Measurements from ENCODE around the gene ARHGAP10. TPM values are rescaled to one million over a fixed set of nuclear protein-coding genes. Genes with fewer than 3 reads are reported as not detected.

ARHGAP10 gene
- total RNA-seq, 1 donor from 2014 or later = 4.8 TPM

DNA sequence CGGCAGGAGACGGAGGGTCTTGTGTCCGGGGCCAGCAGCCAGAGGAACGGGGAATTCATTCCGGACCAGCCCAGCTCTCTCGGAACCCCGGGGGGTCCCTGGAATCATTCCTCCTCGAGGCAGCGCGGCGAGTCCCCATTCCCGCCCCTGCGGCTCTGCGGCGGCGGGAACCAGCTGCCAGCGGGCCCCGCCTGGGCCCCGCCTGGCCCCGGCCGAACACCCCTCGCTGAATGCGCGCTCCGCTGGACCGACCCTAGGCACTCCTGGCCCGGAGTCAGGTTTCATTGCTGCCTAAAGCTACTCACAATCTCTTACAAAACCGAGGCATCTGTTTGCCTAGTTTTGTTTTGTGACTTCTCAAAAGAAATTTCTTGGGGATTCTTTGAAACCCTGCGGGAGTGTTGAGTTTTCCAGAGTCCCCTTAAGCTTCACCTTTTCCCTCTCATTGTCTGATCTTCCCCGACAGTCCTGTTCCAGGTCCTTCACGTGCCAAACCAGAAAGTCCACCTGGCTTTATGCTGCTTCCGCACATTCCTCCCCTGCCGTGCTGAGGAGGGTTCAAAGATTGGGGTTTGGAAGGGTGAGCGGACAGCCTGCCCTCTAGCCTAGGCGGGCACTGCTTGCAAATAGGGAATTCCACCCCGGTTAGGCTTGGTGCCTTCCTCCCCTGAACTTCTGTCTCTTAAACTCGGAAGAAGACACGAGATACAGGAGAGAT, 789 bp downstream of the ARHGAP10 start:
- peak; percentile 39 to 45 for DNase-seq (ENCODE audit: low read depth in 2 of 2)

DNA sequence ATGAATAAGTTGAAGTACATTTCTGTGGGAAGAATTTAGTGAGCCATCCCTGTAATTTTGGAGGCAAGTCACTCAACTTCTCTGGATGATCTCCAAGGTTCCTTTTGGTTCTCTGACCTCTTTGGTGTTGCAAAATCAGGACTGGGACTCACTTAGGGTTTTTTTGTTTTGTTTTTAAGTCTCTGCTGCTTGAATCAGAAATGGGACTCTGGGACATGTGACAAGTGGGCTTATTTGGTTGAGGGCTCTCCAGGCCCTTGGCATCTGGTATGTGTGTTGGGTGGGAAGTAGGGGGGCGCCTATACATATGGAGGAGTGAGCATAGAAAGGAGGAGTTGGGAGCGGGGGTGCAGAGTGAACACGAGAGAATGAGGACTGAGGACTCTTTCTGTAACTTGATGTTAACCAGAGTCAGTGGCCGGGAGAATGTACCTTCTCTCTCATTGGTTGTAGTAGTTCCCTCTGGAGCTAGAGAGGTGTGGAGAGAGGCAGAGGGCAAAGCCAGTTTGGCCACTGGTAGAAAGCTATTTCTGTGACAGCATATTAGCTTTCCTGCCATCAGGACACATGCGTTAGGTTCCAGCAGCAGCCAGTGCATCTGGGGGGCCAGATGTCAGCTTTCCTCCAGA, 1.9 kb downstream of the ARHGAP10 start:
- peak in 1 of 2 donors; percentile 17 for DNase-seq (ENCODE audit: low read depth in 2 of 2)

DNA sequence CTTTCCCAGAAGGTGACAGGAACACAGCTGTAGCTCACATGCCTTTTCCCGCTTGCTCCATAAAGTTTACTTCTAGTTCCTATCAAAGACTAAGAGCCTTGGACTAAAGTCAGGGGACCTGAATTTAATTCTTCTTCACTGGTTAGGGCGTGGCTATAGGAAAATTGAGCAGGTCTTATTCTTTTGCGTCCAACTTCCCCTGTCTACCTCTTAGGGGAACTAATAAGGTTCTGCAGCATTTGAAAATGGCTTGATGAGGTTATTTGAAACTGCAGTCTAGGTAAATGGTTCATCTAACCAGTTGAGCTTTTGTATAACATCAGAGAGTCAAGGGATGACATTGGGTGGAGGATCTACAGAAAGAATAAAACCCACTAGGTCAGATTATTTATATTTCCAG, 2.6 kb downstream of the ARHGAP10 start:
- no peak for DNase-seq (ENCODE audit: low read depth in 2 of 2)

DNA sequence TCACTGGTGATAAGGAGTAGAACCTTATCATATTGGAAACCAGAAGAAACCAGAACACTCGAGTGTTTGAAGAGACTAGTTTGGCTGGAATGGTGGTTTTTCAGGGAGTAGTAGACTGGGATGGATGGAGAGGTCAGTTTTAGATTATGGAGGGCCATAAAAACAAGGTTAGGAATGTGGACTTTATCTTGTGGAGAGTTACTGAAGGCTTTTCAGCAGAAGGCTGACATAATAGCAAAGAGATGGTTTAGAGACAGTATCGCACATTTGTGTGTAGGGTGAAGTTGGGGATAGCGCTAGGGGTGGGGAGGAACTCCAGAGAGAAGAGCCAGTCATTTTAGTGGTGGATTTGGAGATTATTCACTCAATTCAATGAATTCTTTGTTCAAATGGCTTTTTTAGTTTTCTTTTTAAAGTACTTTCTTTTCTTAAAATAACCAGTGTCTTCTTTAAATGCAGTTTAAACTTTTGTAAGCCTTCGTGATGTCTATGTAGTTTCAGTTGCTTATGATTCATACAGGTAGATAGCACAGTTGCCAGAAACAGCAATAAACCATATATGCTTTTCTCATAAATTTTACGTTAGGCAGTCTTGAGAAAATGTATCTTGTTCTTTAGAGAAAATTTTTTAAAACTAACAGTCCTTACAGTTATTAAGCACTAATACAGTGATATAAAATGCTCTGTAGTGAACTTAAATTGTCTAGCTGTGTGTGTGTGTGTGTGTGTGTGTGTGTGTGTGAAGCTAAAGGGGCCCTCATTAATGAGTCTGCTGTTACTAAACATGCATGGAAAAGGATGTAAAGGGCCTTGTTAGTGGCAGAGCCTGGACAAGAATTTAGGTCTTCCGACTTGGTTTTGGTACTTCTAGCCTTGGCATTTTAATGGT, 3.8 kb downstream of the ARHGAP10 start:
- DNase-seq (ENCODE audit: low read depth in 2 of 2) = no peak

DNA sequence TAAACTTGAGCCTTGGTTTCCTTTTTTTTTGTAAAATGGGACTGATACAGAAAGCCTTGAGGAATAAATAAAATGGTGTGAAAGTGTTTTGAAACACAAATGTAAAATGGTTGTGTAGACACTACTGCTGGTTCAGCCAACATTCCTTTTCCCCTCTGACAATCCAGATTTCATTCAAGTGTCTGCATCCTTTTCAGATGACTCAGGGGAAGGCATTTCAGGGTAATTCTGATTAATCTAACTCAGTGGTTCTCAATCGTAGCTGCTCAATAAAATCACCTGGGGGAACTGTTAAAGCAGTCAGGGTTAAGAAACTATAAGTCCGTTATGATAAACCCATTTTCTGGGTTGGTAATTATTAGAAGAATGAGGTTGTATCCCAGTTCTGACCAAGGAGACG, 4.6 kb downstream of the ARHGAP10 start:
- peak; percentile 30 to 79 for DNase-seq (ENCODE audit: low read depth in 2 of 2)

DNA sequence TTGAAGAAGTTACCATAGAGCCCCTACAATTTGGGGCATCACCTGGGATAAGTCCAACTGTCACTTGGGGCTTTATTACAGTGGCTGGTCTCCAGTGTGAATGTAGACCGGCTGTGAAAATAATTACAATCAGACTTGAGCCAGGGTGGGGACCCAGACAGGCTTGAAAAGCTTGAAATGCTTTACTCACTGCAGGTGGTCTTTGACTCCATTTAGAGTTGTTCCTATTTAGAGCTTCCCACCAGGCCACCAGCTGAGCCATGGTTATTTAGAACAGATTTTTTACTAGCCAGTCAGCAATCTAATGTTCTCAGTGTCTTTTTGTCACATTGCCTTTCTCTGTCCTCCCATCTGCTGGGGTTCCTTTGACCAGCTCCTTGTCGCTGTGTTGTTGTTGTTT, 5.7 kb downstream of the ARHGAP10 start:
- DNase-seq (ENCODE audit: low read depth in 2 of 2) = no peak

DNA sequence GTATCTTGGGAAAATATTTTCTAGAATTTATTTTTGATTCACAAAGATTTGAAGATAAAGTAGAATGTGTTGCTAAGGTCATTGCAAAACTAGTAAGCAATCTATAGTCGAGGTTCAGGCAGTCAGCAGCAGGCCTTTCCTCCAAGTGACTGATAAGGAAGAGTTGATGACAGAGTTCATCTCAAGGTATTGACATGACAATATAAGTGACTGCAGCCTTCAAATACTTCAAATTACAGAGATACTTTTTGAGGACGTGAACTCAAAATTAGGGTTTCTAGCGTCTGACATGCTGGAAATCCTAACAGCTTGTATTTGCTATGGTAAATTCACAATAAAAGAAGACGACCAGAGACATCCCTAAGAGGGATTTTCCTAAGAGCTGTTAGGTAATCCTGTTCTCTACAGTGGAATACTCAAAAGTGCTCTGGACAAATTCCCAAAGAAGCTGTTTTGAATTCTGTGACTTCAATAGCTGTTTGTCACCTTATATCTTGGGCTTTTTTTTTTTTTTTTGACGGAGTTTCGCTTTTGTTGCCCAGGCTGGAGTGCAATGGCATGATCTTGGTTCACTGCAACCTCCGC, 7.4 kb downstream of the ARHGAP10 start:
- DNase-seq (ENCODE audit: low read depth in 2 of 2) = no peak

DNA sequence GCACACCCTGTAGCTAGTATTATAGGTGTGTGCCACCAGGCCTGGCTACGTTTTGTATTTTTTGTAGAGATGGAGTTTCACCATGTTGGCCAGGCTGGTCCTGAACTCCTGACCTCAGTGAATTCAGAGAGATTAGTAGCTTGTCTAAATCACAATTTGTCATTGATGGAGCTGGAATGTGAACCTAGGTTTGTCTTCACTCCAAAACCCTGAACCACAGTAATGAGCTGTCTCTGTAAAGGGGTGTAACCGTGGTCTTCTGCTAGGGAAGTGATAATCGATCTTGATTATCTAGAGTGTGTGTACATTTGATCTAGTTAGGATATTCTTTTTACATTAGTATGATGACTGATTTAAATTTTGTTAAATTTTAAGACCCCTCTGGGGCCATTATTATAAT, 8.3 kb downstream of the ARHGAP10 start:
- DNase-seq (ENCODE audit: low read depth in 2 of 2) = no peak

DNA sequence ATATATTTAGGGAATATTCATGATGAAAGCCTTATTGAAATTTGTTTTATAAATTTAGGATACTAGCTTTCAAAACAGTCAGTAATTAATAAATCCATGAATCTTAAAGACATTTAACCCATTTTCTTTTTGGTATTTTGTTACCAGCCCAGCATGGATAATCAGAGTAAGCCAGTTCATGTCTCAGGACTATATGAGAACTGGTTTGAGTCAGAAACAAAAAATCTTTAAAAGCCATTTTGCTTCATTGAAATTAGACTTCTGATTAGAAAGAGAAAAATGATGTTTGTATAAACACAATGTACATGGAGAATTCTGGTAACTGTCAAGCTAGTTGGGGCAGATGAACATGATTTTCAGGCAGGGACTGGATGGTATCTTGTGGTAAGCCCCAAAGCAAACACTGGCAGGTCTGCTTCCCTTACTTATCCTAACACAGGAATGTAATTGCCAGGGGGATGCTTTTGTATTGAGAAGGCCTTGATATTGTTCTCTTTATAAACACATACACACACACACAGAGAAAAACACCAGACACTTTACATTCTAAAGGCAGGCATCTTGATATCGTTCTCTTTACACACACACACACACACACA, 9.4 kb downstream of the ARHGAP10 start:
- no peak for DNase-seq (ENCODE audit: low read depth in 2 of 2)

DNA sequence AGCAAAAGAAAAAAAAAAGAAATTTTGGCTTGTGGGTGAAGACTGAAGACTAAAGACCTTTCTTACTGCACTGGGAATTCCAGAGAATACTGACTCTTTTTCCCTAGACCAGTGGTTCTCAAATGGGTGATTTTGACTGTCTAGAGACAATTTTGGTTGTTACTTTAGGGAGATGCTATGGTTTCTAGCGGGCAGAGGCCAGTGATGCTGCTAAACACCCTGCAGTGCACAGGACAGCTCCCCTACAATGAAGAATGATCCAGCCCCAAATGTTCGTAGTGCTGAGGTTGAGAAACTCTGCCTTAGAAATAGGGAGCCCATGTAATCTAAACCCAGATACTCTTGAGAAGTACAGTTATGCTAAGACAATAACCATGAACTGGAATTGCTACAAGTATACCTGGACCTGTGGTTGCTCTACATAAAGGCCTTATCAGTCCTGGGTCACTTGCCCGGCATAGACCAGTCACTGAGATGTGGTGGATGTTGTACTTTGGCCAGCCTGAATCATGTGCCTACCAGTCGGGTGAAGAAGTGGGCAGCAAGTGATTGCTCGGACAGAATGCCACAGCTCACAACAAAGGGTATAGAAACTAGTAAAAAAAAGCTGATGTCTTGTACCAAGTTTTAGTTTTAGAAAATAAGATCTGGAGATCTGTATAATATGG, 16.0 kb downstream of the ARHGAP10 start:
- DNase-seq (ENCODE audit: low read depth in 2 of 2) = no peak

DNA sequence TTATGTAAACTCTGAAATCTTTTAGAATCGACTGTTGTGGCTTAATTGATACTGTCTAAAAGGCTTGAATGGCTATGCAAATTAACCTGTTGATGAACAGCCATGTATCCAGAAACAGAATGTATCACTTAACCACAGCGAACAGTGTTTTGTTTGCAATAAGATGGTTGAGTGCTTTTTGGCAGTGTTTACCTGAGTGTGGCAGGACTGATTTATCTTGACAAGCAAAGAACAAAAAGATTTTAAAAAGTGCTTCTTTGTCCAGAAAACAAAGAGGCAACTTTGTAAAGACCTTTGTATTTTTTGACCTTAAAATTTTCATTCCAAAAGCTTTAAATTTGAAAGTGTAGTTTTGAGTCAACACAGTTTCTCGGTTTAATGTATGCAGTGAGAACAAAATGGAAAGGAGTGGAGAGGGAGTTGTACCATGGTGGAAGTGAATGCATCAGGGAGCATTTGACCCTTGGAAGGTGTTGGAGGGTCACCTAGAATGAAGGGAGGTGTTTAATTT, 18.0 kb downstream of the ARHGAP10 start:
- no peak for DNase-seq (ENCODE audit: low read depth in 2 of 2)

DNA sequence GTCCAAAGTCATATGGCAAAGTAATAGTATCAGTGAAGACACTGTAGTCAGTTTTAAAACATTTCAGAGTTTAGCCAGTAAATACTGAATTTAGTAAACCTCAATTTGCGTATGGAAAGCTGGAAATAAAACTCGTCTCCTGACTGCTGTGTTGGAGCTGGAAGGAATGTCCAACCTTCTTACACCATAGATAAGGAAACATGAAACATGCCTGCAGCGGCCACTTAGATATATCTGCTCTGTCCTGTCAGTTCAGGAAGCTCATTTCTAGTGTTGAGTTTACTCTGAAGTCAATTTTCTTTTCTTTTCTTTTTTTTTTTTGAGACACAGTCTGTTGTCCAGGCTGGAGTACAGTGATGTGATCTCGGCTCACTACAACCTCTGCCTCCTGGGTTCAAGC, 21.2 kb downstream of the ARHGAP10 start:
- no peak for DNase-seq (ENCODE audit: low read depth in 2 of 2)

DNA sequence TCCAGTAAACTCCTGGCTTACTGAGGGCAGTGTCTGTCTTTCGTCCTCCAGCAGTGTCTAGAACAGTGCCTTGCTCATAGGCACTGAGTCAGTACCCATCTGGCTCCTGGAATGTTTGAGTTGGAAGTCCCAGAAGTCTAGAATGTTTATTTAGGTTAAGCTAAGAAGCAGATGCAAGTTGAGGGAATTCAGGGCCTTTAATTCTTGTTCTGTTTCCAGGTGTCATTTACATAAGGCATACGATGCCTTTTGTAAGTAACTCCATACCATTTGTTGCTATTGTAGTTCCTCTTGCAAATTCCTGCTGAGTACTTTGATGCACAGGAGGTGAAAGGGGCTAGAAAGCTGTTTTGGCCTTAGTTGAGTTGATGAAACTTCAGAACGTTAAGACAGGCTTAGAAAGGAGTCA, 22.2 kb downstream of the ARHGAP10 start:
- DNase-seq (ENCODE audit: low read depth in 2 of 2) = peak in 1 of 2 donors; percentile 68

DNA sequence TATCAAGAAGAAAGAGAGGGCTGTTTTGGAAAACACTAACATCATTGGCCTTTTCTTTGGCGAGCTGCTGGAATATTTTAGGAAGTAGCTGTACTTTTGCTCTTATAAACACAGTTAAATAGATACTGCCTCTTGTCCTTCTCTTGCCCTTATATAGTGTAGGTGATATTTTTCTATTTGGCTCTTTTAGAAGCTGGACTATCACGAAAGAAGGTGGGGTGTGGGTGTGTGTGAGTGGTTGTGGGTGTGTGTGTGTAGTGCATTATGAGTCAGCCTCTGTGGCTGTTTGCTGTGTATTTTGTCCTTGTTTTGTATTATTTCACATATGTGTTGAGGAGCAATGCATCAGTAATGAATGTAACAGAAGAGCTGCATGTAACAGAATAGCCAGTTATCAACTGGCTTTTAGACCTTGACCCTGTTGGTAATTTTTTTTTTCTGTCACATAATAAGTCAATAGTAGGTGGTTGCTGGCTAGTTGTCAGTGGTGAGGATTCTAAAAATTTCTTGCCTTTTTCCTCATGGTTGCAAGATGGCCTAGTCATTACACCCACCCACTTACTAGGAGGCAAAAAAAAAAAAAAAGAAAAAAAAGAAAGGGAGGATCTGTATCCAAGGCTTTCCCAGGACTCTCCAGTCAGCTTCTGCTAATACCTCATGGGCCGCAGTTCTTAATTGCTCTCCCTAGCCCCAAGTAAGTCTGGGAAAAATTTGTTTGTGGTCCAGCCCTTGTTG, 23.8 kb downstream of the ARHGAP10 start:
- DNase-seq (ENCODE audit: low read depth in 2 of 2) = no peak

DNA sequence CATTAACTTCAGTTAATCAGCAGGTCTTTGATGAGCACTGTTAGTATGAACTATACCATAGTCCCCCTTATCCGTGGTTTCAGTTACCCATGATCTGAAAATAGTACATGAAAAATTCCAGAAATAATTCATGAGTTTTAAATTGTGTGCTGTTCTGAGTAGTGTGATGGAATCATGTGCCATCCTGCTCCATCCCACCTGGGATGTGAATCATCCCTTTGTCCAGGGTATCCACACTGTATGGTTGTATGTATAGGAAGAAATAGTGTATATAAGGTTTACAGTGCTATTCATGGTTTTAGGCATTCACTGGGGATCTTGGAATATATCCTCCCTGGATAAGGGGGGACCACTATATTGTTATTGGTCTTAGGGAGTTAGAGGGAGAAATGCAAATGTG, 24.5 kb downstream of the ARHGAP10 start:
- DNase-seq (ENCODE audit: low read depth in 2 of 2) = no peak

DNA sequence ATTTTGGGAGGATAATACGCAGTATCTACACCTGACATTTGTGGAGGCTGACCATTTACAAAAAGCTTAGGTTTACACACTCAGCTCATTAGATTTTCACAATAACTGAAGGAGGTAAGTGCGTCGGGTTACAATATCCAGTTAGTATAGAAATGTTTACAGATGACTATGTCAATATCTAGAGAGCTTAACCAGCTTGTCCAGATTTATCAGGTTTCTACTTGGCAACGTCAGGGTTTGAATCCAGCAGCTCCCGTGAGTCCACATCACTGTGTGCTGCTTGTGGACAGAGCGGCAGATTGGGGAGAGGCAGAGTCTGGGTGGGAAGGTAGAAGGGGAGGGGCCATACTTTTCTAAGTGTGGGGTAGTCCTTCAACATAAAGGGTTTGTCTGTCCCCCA, 28.3 kb downstream of the ARHGAP10 start:
- no peak for DNase-seq (ENCODE audit: low read depth in 2 of 2)

DNA sequence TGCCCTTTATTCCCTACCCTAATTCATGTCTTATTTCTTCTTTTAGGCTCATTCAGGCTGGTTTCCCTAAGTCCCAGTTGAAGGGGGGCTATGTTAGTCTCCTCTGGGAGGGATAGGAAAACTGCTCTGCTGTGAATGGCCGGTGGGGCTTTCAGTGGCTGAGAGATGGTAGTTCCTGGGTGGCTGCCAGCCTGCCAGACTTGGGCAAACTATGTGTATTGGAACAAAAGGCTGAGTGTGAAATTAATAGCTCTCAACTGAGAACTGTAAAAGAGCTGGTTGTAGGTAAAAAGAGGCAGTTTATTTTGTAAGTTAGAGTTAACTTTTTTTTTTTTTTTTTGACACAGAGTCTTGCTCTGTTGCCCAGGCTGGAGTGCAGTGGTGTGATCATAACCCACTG, 28.8 kb downstream of the ARHGAP10 start:
- peak in 1 of 2 donors; percentile 21 for DNase-seq (ENCODE audit: low read depth in 2 of 2)

DNA sequence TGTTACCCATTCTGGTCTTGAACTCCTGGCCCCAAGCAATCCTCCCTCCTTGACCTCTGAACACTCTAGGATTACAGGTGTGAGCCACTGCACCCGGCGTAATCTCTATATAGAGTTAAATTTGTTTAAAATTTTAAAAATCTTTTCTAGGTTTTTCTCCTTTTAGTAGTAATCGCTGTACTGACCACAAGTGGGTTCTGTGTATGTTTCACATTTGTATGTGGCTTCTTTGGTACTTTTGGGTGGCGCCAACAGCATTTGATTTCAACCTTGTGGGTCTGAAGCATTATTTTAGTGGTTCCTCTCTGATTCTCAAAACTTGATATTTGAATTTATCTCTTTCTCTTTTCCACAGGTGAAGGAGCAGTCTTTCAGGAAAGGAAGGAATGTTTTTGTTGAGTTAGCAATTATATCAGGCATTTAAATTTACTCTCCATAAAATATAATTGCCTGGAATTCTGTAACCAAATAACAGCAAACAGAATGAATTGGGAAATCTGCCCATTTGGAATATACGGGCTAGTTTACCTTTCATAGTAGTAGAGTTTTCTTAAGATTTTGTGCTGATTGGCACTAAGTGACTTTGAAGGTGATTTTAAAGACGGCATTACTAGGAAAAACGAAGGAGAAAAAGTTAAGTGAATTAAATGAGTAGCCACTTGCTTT, 29.5 kb downstream of the ARHGAP10 start:
- no peak for DNase-seq (ENCODE audit: low read depth in 2 of 2)

DNA sequence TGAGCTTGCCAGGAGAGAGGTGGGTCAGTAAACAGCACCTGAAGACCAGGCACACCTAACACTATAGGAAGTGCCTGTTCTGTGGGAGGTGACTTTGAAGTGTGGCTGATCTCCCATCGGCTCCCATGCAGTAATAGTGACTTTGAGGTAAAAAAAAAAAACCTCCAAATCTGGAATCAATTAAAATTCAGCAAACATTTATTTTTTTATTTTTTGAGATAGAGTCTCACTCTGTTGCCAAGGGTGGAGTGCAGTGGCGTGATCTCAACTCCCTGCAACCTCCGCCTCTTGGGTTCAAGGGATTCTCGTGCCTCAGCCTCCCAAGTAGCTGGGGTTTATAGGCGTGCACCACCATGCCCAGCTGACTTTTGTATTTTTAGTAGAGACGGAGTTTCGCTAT, 32.4 kb downstream of the ARHGAP10 start:
- DNase-seq (ENCODE audit: low read depth in 2 of 2) = no peak

DNA sequence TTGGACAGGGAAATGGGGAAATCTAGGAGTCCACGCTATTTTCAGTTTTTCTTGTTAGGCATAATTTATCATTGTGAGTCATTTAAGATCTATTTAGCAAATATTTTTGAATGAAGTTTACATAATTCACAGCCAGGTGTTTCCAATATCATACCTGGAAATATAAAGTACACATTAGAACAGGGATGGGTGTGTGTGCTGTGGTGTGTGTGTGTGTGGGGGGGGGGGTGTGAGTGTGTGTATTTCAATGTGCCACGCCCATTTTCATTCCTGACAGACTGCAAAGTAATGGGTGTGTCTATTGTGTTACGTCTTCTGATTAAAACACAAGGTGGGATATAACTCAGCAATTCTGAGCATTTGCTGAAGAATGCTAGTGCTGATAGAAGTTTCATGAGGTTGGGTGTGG, 33.2 kb downstream of the ARHGAP10 start:
- DNase-seq (ENCODE audit: low read depth in 2 of 2) = no peak
